GM12873 (cell line): ENCODE measurements around the gene STK11IP.
A peak's percentile ranks its signal among the peaks of the same experiment; 100 is the strongest.

Experiments used
- TF ChIP-seq, protein P1 (sequence below): IDR thresholded peaks from 2 replicates; pipeline ENCODE4 v1.5.1; 2012; ENCODE audit warnings: low read depth, mild to moderate bottlenecking, moderate library complexity, low read length, control low read depth; ENCODE audit not compliant: insufficient read depth; ENCODE audit errors: missing control alignments

The STK11IP gene

GRCh38 chr2:219638948-219639755, 41.5 kb downstream of the STK11IP start:
- TF ChIP-seq, protein P1, sequence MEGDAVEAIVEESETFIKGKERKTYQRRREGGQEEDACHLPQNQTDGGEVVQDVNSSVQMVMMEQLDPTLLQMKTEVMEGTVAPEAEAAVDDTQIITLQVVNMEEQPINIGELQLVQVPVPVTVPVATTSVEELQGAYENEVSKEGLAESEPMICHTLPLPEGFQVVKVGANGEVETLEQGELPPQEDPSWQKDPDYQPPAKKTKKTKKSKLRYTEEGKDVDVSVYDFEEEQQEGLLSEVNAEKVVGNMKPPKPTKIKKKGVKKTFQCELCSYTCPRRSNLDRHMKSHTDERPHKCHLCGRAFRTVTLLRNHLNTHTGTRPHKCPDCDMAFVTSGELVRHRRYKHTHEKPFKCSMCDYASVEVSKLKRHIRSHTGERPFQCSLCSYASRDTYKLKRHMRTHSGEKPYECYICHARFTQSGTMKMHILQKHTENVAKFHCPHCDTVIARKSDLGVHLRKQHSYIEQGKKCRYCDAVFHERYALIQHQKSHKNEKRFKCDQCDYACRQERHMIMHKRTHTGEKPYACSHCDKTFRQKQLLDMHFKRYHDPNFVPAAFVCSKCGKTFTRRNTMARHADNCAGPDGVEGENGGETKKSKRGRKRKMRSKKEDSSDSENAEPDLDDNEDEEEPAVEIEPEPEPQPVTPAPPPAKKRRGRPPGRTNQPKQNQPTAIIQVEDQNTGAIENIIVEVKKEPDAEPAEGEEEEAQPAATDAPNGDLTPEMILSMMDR = no peak

GRCh38 chr2:219641390-219642068, 43.9 kb downstream of the STK11IP start:
- TF ChIP-seq, protein P1 = no peak

DNA sequence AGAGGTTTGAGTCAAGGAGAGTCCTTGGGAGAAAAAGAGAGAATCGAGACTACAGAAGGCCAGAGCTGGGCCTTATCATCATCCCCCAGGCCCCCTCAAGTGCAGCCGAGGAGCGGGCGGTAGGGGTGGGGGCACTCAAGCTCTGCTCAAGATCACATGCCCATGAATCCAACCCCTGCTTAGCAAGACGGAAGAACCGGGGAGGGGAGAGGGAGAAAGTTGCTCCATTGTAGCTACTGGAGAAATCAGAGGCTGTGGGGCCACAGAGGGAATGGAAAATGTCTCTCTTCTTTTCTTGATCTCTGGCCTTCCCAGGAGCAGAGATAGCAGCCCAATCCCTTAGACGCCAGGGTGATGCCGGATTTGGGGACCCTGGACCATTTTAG, 44.4 kb downstream of the STK11IP start:
- TF ChIP-seq, protein P1 = no peak

DNA sequence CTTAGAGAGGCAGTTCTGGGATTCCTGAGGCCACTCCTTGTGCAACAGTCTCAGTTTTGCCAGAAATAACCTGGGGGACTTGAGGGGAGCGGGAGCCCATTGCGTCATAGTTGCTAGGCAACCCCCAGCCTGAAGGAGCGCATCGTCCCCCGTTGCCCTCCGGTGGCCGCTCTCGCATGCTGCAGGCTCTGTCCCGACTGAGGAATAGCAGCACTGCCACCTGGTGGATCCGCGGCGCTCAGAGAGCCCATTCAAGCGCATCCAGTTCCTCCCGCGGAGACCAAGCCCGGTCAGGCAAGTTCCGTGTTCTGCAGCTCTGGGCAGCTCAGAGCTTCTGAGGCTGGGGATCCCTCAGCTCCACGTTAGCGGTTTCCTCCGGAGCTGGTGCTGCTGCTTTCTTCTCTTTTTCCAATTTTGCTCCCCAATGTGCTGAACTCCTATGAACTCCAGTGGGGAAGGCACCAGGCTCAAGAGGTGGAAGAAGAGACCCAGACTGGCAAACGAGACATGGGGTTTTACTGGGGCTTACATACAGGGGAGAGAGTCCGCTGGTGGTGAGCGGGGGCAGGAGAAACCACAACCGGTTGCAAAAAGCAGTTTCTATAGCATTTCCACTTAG, 44.9 kb downstream of the STK11IP start:
- TF ChIP-seq, protein P1 = peak; percentile 100

DNA sequence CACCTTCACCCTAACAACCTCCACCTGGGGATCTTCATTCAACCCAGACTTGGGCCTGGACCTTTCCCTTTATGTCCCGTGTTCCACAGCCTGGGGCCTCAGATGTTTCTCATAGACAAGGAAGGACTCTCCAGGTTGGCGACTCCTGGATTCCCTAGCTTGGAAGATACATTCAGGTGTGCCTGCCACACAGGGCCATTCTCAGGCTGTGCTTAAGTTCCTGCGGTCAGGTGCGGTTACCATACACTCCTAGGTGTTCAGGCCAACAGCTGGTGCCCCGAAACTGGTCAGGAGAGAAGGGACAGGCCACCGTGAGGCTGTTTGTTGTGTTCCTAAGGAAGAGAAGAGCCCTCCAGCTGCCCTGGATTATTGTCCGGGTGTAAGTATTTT, 45.4 kb downstream of the STK11IP start:
- TF ChIP-seq, protein P1 = no peak

DNA sequence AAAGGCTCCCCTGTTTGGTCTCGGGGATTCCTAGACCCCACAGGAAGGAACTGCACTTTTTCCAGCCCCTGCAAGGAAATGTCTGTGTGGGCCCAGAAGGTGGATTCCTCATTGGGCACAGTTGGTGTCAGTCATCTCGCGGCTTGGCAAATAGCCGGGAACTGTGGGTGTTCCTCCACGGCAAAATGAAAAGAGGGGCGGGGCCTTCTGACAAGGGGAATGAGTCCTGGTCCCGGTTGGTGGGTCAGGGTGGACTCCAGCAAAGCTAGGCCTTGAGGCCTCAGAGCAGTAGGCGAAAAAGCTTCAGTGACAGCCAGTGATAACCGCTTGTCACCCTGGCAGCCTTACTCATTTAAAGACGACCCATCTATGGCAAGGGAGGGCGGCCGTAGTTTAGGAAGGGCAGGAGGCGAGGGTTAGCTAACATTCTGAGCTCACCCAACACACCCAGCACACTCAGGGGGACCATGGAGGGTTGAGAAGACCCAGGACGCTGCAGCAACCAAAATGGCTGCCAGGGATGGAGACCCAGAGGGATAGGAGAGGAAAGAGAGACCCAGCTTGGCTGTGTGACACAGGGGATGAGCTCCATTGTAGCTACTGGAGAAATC, 46.2 kb downstream of the STK11IP start:
- TF ChIP-seq, protein P1 = no peak
